GM12878 (cell line): ENCODE measurements around the gene ZNF444. TPM values are rescaled to one million over a fixed set of nuclear protein-coding genes. Genes with fewer than 3 reads are reported as not detected.

Source experiments
- ATAC-seq: fragments of 200-7000 bp; cut with Tn5 transposase; 3 replicates; pipeline ENCODE4 v1.9.1; 2020; ENCODE audit warnings: mild to moderate bottlenecking, moderate library complexity
- BruUV-seq: library from RNA; stranded (reverse); fragments of 400-500 nt; replicated peaks from 2 replicates; lab custom pipeline; 2021; lab: Mats Ljungman, UMichigan
- CTCF ChIA-PET: fragments of 300-600 bp; sonication (Branson Sonifier 250); formaldehyde crosslinking; extraction: SDS; loops from one replicate; lab custom pipeline; 2021; ENCODE audit warnings: inconsistent platforms; lab: Yijun Ruan, JAX
- POLR2A ChIA-PET: fragments of 350-600 bp; formaldehyde crosslinking; extraction: SDS; loops from one replicate; lab custom pipeline; 2021; ENCODE audit warnings: inconsistent platforms; lab: Charles Lee
- RAD21 ChIA-PET: fragments of 300-600 bp; sonication (Branson Sonifier 250); formaldehyde crosslinking; loops from one replicate; lab custom pipeline; 2023; ENCODE audit warnings: antibody characterized with exemption; ENCODE audit not compliant: unreplicated experiment; lab: Charles Lee
- SMC1A ChIA-PET: fragments of 300-600 bp; sonication (Branson Sonifier 250); formaldehyde crosslinking; loops from one replicate; lab custom pipeline; 2023; ENCODE audit not compliant: unreplicated experiment, uncharacterized antibody; lab: Charles Lee
- DNase-seq: peaks from one replicate; pipeline ENCODE4 v3.0.0-alpha.2; 2011; ENCODE audit warnings: low read depth, low spot score
- FAIRE-seq: peaks from 3 replicates; lab custom pipeline; 2011; peaks lifted over from hg19 to GRCh38; lab: Jason Lieb, UNC
- H2AFZ ChIP-seq: 2 replicates; pipeline ENCODE4 v1.6.0; 2011; ENCODE audit warnings: low read depth, low read length, control low read depth; ENCODE audit not compliant: control insufficient read depth
- H3K27ac ChIP-seq: 2 replicates; pipeline ENCODE4 v1.5.1; 2011; ENCODE audit warnings: control low read depth; ENCODE audit not compliant: control insufficient read depth, insufficient read depth
- H3K27me3 ChIP-seq, 2 experiments: replicated peaks in 1 of 2; 2 replicates each; pipeline versions ENCODE4 v1.6.0 to v1.6.1; 2011; ENCODE audit warnings: low read length in 1 of 2; ENCODE audit not compliant: control insufficient read depth in 2 of 2, insufficient read depth in 2 of 2
- H3K36me3 ChIP-seq, 2 experiments: 2 replicates each; pipeline ENCODE4 v1.5.1; 2011; ENCODE audit warnings: low read length in 1 of 2; ENCODE audit not compliant: control insufficient read depth in 2 of 2, insufficient read depth in 2 of 2
- H3K4me1 ChIP-seq: 2 replicates; pipeline ENCODE4 v1.6.1; 2011; ENCODE audit warnings: mild to moderate bottlenecking, low read length, moderate library complexity, mixed read lengths; ENCODE audit not compliant: control insufficient read depth, insufficient read depth
- H3K4me2 ChIP-seq: 2 replicates; pipeline ENCODE4 v1.6.0; 2011; ENCODE audit warnings: control low read depth; ENCODE audit not compliant: control insufficient read depth, insufficient read depth
- H3K4me3 ChIP-seq: fragments of 200-600 bp; sonication (generic); 2 replicates; pipeline ENCODE4 v1.5.1; 2016
- H3K79me2 ChIP-seq: 2 replicates; pipeline ENCODE4 v1.6.0; 2011; ENCODE audit warnings: low read length; ENCODE audit not compliant: control insufficient read depth, insufficient read depth
- H3K9ac ChIP-seq: 2 replicates; pipeline ENCODE4 v1.8.0; 2011; ENCODE audit warnings: low read length, control low read depth, mixed read lengths; ENCODE audit not compliant: control insufficient read depth, insufficient read depth
- H3K9me3 ChIP-seq: replicated peaks from 3 replicates; pipeline ENCODE4 v1.5.1; 2011; ENCODE audit warnings: mild to moderate bottlenecking, low read length; ENCODE audit not compliant: control insufficient read depth, insufficient read depth
- H4K20me1 ChIP-seq: 2 replicates; pipeline ENCODE4 v1.6.0; 2011; ENCODE audit not compliant: control insufficient read depth, insufficient read depth
- CREB1 ChIP-seq: IDR thresholded peaks from 2 replicates; pipeline ENCODE4 v1.6.1; 2012; ENCODE audit warnings: low read depth, mild to moderate bottlenecking, inconsistent platforms
- CREM ChIP-seq: IDR thresholded peaks from 2 replicates; pipeline ENCODE4 v1.6.1; 2014; ENCODE audit warnings: antibody characterized with exemption, low read depth
- IKZF1 ChIP-seq: fragments of 450-650 bp; conservative IDR thresholded peaks from 2 replicates; pipeline ENCODE4 v1.6.1; 2017; ENCODE audit warnings: antibody characterized with exemption, mild to moderate bottlenecking
- LARP7 ChIP-seq: fragments of 450-650 bp; IDR thresholded peaks from 2 replicates; pipeline ENCODE4 v1.6.1; 2017; ENCODE audit warnings: mild to moderate bottlenecking
- MTA2 ChIP-seq: fragments of 450-650 bp; IDR thresholded peaks from 2 replicates; pipeline ENCODE4 v1.6.1; 2016; ENCODE audit warnings: low read depth, mild to moderate bottlenecking, moderate library complexity
- NBN ChIP-seq: fragments of 450-650 bp; IDR thresholded peaks from 2 replicates; pipeline ENCODE4 v1.6.1; 2016
- SMC3 ChIP-seq: IDR thresholded peaks from 2 replicates; pipeline ENCODE4 v1.6.1; 2011; ENCODE audit warnings: low read length, improper control_type of control experiment, borderline replicate concordance
- SREBF2 ChIP-seq: IDR thresholded peaks from 2 replicates; pipeline ENCODE4 v1.6.1; 2012; ENCODE audit warnings: mild to moderate bottlenecking, low read length
- TCF12 ChIP-seq: IDR thresholded peaks from 2 replicates; pipeline ENCODE4 v1.6.1; 2011; ENCODE audit warnings: low read depth, mild to moderate bottlenecking, low read length
- TCF7 ChIP-seq: IDR thresholded peaks from 2 replicates; pipeline ENCODE4 v1.6.1; 2014; ENCODE audit warnings: antibody characterized with exemption, borderline replicate concordance
- WGBS: methylation state at CpG from one replicate; pipeline ENCODE4 v1.1.6; 2016; ENCODE audit warnings: low lambda C conversion rate; ENCODE audit not compliant: insufficient replicate concordance, insufficient coverage; ENCODE audit errors: missing lambda C conversion rate; 5-methylcytosine and 5-hydroxymethylcytosine counted together
- in situ Hi-C: fragments of 300-500 bp; cut with MboI; formaldehyde crosslinking; loops from 9 replicates; pipeline ENCODE4 v1.14.3; 2018; ENCODE audit warnings: mixed read lengths
- intact Hi-C: fragments of 100-400 bp; cut with micrococcal nuclease; formaldehyde crosslinking; loops from one replicate; pipeline ENCODE4 v1.14.2; 2022; ENCODE audit not compliant: unreplicated experiment
- polyA plus RNA-seq, 11 experiments: library from polyadenylated mRNA; depleted of rRNA in 4 of 11; unstranded in 6 of 11; stranded (reverse) in 5 of 11; fragments of >200 nt; fragmentation: Nextera tagmentation in 4 of 11; fragmentation: Illumina TruSeq in 1 of 11; extraction: Ambion mirVana in 4 of 11; extraction: Trizol in 1 of 11; gene quantifications; 1 replicate in 1 of 11; 2 replicates in 10 of 11; pipeline versions ENCODE4 v1.2.1 to v1.2.3, GENCODE V29; 2011 to 2016; ENCODE audit warnings: inconsistent platforms in 2 of 11, missing spikeins in 2 of 11, low read depth in 1 of 11
- total RNA-seq, 4 experiments: library from RNA; depleted of rRNA in 3 of 4; stranded (reverse); fragments of >200 nt in 3 of 4; fragmentation: Illumina TruSeq in 1 of 4; extraction: Trizol in 1 of 4; gene quantifications; 2 replicates each; pipeline versions ENCODE4 v1.2.1 to v1.2.3, GENCODE V29; 2013 to 2021
- TF ChIP-seq, protein P1 (sequence below): fragments of 150-350 bp; IDR thresholded peaks from 2 replicates; pipeline ENCODE4 v1.6.1; 2016; ENCODE audit warnings: low read depth, low read length
- TF ChIP-seq, protein P2 (sequence below): fragments of 450-650 bp; formaldehyde crosslinking; IDR thresholded peaks from 2 replicates; pipeline ENCODE4 v1.4.0; 2022; ENCODE audit warnings: mild to moderate bottlenecking, moderate library complexity
- TF ChIP-seq, protein P3 (sequence below): fragments of 450-650 bp; formaldehyde crosslinking; IDR thresholded peaks from 2 replicates; pipeline ENCODE4 v1.4.0; 2020; ENCODE audit warnings: mild to moderate bottlenecking, moderate library complexity
- TF ChIP-seq, protein P4 (sequence below): fragments of 450-650 bp; IDR thresholded peaks from 2 replicates; pipeline ENCODE4 v1.6.1; 2016; ENCODE audit warnings: mild to moderate bottlenecking

ZNF444 gene
- total and polyA plus RNA-seq, 10 of the 15 experiments (the other 5 are each of a cell fraction or from before 2014, with no cell fraction given), result 0.45 to 28.2 (median 11.6) TPM

DNA sequence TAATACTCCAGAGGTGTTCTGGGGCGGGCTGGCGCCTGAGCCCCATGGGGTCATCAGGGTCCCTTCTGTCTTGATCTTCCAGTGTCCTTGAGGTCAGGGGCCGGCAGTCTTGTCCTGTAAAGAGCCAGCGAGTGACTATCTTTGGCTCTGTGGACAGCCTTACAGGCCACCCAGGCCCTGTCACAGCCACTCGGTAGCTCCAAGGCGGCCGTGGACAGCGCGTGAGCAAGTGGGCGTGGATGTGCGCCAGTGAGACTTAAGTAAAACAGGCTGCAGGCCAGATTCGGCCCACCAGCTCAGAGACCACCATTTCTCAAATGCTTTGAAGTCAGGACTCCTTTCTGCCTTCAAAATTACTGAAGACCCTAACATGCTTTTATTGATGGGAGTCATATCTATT, 3.7 kb downstream of the ZNF444 start:
- POLR2A ChIA-PET, result no interaction called here
- Histone ChIP-seq H3K27me3 (no peaks in the 10 kb centered on the region), H3K36me3 (peaks cover 2 to 7% of the 10 kb centered on the region in 2 experiments), H3K4me2 (no peak overlapping the region), H2AFZ (no peak overlapping the region), H3K79me2 (peaks cover 20% of the 10 kb centered on the region), H3K9me3 (no peaks in the 10 kb centered on the region), H3K27ac (no peak overlapping the region), H4K20me1 (no peaks in the 10 kb centered on the region), H3K4me3 (no peak overlapping the region), H3K9ac (no peak overlapping the region), H3K4me1 (peaks cover 15% of the 10 kb centered on the region)
- in situ Hi-C loops (loop anchor here (25.0 kb wide), 1 partner anchor 1667 kb away; the partner anchor contains the start of gene ZNF552), intact Hi-C loops (no loop called here)
- SMC1A ChIA-PET, result no interaction called here
- ATAC-seq (no peak), FAIRE-seq (no peak), DNase-seq (no peak)
- WGBS, result 85% methylated on average over 12 of the region's 12 CpGs
- RAD21 ChIA-PET, result no interaction called here
- BruUV-seq, result no TSS peak
- CTCF ChIA-PET, result no interaction called here
- TF ChIP-seq, protein P1, sequence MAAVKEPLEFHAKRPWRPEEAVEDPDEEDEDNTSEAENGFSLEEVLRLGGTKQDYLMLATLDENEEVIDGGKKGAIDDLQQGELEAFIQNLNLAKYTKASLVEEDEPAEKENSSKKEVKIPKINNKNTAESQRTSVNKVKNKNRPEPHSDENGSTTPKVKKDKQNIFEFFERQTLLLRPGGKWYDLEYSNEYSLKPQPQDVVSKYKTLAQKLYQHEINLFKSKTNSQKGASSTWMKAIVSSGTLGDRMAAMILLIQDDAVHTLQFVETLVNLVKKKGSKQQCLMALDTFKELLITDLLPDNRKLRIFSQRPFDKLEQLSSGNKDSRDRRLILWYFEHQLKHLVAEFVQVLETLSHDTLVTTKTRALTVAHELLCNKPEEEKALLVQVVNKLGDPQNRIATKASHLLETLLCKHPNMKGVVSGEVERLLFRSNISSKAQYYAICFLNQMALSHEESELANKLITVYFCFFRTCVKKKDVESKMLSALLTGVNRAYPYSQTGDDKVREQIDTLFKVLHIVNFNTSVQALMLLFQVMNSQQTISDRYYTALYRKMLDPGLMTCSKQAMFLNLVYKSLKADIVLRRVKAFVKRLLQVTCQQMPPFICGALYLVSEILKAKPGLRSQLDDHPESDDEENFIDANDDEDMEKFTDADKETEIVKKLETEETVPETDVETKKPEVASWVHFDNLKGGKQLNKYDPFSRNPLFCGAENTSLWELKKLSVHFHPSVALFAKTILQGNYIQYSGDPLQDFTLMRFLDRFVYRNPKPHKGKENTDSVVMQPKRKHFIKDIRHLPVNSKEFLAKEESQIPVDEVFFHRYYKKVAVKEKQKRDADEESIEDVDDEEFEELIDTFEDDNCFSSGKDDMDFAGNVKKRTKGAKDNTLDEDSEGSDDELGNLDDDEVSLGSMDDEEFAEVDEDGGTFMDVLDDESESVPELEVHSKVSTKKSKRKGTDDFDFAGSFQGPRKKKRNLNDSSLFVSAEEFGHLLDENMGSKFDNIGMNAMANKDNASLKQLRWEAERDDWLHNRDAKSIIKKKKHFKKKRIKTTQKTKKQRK, result no peak
- no peak for TF ChIP-seq NBN
- no peak for TF ChIP-seq TCF7
- TF ChIP-seq LARP7, result no peak
- TF ChIP-seq, protein P2, sequence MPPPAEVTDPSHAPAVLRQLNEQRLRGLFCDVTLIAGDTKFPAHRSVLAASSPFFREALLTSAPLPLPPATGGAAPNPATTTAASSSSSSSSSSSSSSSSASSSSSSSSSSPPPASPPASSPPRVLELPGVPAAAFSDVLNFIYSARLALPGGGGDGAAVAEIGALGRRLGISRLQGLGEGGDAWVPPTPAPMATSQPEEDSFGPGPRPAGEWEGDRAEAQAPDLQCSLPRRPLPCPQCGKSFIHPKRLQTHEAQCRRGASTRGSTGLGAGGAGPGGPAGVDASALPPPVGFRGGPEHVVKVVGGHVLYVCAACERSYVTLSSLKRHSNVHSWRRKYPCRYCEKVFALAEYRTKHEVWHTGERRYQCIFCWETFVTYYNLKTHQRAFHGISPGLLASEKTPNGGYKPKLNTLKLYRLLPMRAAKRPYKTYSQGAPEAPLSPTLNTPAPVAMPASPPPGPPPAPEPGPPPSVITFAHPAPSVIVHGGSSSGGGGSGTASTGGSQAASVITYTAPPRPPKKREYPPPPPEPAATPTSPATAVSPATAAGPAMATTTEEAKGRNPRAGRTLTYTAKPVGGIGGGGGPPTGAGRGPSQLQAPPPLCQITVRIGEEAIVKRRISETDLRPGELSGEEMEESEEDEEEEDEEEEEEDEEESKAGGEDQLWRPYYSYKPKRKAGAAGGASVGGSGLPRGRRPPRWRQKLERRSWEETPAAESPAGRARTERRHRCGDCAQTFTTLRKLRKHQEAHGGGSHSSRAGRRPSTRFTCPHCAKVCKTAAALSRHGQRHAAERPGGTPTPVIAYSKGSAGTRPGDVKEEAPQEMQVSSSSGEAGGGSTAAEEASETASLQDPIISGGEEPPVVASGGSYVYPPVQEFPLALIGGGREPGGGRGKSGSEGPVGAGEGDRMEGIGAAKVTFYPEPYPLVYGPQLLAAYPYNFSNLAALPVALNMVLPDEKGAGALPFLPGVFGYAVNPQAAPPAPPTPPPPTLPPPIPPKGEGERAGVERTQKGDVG, result no peak
- TF ChIP-seq CREM, result no peak
- TF ChIP-seq, protein P3, sequence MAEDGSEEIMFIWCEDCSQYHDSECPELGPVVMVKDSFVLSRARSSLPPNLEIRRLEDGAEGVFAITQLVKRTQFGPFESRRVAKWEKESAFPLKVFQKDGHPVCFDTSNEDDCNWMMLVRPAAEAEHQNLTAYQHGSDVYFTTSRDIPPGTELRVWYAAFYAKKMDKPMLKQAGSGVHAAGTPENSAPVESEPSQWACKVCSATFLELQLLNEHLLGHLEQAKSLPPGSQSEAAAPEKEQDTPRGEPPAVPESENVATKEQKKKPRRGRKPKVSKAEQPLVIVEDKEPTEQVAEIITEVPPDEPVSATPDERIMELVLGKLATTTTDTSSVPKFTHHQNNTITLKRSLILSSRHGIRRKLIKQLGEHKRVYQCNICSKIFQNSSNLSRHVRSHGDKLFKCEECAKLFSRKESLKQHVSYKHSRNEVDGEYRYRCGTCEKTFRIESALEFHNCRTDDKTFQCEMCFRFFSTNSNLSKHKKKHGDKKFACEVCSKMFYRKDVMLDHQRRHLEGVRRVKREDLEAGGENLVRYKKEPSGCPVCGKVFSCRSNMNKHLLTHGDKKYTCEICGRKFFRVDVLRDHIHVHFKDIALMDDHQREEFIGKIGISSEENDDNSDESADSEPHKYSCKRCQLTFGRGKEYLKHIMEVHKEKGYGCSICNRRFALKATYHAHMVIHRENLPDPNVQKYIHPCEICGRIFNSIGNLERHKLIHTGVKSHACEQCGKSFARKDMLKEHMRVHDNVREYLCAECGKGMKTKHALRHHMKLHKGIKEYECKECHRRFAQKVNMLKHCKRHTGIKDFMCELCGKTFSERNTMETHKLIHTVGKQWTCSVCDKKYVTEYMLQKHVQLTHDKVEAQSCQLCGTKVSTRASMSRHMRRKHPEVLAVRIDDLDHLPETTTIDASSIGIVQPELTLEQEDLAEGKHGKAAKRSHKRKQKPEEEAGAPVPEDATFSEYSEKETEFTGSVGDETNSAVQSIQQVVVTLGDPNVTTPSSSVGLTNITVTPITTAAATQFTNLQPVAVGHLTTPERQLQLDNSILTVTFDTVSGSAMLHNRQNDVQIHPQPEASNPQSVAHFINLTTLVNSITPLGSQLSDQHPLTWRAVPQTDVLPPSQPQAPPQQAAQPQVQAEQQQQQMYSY (CRISPR knock-in tag), result no peak
- TF ChIP-seq SREBF2, result no peak
- TF ChIP-seq, protein P4, sequence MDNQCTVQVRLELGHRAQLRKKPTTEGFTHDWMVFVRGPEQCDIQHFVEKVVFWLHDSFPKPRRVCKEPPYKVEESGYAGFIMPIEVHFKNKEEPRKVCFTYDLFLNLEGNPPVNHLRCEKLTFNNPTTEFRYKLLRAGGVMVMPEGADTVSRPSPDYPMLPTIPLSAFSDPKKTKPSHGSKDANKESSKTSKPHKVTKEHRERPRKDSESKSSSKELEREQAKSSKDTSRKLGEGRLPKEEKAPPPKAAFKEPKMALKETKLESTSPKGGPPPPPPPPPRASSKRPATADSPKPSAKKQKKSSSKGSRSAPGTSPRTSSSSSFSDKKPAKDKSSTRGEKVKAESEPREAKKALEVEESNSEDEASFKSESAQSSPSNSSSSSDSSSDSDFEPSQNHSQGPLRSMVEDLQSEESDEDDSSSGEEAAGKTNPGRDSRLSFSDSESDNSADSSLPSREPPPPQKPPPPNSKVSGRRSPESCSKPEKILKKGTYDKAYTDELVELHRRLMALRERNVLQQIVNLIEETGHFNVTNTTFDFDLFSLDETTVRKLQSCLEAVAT, result no peak
- no peak for TF ChIP-seq TCF12
- no peak for TF ChIP-seq SMC3
- no peak for TF ChIP-seq CREB1
- no peak for TF ChIP-seq MTA2
- no peak for TF ChIP-seq IKZF1
